Stimulated activated CD4-positive, alpha-beta T cell treated with anti-CD3 and anti-CD28 coated beads, Interleukin-2, amount 100 ng/mL, for 24 hours (primary cell): ENCODE data around the gene FBN3.
"Not testable (repeated sequence)": the region's sequence is repeated elsewhere in the genome, so short reads cannot be mapped to it uniquely, and the experiment has no call there.

Experiments used
- DNase-seq, 2 donors: peaks; one replicate each; pipeline ENCODE4 v3.0.0-alpha.2; 2020

FBN3 gene

DNA sequence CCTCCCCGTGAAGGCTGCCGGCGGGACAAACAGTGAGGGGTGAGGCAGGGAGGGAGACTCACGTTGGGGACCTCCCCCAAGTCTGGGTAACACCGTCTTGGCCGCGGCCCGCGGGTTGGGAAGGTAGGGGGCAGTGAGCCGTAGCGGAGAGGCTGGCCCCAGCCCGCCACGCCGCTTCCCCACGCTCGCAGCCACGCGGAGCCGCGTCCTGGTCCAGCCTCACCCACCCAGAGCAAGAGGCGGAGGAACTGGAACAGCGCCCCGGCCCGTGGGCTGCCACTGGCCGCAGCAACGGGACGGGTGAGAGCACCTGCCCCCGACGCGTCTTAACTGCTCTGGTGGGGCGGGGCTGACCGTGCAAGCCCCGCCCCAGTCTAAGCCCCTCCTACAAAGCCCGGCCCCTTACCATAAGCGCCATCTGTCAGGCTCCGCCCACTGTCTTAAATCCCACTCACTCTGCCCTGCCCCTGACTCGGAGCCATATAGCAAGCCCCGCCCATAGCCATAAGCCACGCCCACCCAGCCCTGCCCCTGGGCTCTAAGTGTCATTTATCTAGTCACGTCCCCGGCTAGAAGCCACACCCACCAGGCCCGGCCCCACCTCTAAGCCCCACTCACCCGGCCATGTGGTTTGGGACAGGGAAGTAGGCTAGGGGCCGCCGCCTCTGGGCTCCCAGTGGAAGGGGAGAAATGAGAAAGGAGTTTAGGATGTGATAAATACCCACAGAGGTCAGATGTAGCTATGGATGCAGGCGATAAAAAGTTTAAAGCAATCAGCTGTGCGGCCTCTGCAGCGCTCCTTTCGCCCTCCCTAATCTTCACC is 98.9 kb downstream of the FBN3 start:
- DNase-seq, result peak; percentile 90 to 94

DNA sequence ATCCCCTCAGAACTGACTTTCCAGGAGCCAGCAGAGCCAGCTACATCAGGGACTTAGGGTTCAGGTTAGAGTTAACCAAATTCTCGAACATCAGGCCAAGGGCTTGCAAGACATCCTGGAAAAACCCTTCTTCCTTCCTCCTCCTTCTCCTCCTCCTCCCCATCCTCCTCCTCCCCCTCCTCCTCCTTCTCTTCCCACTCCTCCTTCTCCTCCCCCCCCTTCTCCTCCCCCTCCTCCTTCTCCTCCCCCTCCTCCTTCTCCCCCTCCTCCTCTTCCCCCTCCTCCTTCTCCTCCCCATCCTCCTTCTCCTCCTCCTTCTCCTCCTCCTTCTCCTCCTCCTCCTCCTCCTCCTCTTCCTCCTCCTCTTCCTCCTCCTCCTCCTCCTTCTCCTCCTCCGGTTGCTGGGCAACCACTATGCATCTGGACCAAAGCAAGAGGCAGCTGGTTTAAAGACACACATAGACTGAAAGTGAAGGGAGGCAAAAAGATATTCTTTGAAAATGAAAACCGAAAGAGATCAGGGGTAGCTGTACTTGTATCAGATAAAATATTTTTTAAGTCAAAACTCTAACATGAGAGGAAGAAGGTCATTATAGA is 102.7 kb downstream of the FBN3 start:
- no peak for DNase-seq

DNA sequence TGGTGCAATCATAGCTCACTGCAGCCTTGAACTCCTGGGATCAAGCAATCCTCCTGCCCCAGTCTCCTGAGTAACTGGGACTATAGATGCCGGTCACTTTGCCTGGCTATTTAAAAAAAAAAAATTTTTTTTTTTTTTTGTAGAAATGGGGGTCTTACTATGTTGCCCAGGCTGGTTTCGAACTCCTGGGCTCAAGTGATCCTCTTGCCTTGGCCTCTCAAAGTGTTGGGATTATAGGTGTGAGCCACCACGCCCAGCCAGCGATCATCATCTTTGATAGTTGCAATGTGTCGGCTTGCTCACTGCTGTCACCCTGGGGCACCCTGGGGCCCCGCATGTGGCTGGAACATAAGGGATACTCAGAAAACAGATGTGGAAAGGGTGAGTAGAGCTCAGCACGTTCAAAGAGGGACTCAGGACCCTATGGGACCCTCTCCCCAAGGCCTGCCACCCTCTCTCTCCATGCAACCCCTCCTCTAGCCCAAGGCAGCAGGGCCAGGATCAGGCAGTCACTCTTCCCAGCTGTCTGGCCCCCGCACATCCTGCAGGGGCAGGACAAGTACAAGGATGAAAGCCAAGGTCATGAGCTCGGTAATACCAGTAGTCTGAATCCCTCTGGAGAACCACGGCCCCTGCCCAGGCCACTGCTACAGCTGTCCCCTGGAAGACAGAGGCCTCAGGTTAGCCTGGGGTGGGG is 103.4 kb downstream of the FBN3 start:
- no peak for DNase-seq

DNA sequence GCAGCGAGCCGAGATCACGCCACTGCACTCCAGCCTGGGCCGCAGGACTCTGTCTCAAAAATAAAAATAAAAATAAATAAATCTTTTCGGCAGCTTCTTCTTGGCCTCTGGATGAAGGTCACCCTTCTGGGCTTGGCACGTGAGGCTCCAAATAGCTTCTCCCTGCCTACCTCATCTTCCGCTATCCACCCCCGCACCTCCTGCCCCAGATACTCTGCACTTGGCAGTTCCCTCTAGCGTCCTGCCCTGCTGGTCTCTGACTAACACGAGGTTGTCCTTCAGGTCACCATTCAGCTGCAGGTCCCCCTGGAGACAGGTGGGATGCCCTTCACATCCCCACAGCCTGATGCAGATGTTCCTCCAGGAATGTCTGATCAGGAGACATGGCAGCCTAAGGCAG is 105.4 kb downstream of the FBN3 start:
- DNase-seq, result no peak

GRCh38 chr19:8042900-8043299 is 106.5 kb downstream of the FBN3 start:
- no peak for DNase-seq

- no peak for DNase-seq
Measured at GRCh38 chr19:8041531-8041931, 107.9 kb downstream of the FBN3 start.

- DNase-seq, result no peak
Measured at GRCh38 chr19:8039231-8039630, 110.2 kb downstream of the FBN3 start.

DNA sequence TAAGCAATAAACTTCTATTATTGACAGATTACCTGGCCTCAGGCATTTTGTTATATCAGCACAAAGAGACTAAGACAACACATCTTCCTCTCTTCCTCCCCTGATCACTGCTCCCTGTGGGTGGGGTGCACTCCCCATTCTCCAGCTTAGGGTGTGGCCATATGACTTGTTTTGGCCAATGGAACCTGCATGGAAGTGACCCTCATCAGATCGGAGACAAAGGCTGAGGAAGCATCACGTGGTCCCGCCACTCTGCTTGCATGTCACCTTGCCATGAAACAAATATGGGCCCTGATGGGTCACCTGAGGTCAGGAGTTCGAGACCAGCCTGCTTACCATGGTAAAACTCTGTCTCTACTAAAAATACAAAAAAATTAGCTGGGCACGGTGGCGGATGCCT is 110.6 kb downstream of the FBN3 start:
- no peak for DNase-seq

GRCh38 chr19:8036434-8037099 is 112.8 kb downstream of the FBN3 start:
- no peak for DNase-seq

DNA sequence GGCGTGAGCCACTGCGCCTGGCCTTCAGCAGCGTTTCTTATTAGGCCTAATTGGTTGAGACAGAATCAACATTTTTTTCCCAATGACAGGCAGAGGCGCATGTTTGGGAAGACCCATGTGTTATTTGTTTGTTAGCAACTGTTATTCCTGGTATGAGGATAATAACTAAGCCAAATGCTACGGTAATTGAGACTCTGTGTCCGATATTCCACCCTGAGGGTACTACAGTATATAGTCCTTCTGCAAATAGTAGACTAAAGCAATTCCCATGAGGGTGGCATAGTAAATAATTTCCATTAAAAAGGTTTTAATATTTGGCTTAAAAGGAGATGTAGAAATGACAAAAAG is 115.2 kb downstream of the FBN3 start:
- DNase-seq, result no peak

DNA sequence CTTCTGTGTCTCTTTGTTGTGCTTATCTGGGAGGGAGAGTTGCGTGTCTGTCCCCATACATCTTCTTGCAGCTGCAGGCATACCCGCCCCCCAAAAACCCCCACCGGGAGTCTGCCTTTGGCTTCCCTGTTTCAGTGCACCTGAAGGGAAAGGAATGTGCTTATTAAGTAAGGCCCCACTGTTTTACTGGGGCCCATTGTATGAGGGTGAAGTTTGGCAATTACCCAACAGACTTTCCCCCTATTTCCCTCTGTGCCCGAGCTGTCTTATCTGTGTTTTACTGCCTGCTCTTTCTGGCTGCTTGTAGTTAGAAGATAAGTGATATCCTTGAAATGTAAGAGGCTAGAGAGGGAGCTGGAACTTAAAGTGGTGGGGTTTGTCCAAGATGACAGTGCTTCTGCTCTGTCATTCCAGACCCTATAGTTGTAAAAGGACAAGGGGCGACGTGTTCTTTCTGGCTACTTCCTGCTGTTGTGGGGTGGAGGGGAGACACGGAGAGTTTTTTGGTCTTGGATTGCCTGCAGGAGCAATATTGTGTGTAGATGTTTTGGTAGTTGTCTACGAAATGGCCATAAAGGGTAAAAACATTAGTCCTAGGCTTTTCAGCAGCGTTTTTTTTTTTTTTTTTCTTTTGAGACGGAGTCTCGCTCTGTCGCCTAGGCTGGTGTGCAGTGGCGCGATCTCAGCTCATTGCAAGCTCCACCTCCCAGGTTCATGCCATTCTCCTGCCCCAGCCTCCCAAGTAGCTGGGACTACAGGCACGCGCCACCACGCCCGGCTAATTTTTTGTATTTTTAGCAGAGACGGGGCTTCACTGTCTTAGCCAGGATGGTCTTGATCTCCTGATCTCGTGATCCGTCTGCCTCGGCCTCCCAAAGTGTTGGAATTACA is 115.9 kb downstream of the FBN3 start:
- not testable (repeated sequence) for DNase-seq

GRCh38 chr19:8030960-8031359 is 118.4 kb downstream of the FBN3 start:
- no peak for DNase-seq

DNA sequence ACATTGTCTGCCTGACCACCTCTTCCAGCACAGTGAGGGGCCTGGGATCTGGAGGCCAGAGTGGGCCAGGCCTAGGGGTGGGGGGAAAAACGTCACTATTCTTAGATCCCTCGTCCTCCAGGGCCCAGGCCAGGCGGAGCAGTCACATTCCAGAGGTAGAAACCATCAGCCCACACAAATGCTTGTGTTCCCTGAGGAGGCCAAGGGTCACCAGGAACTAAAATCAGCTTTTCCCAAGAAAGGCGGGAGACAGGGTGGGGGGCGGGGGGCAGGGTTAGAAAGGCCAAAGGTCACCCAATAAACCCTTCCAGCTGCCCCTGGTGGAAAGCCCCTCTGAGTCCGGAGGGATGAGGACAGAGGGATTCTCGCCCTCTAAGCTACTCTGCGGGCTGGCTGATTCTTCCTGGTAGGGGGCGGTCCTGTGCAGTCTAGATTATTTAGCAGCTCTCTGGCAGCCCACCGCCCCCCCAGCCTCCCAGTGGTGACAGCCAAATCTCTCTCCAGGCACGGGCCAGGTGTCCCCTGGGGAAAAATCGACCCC is 120.4 kb downstream of the FBN3 start:
- no peak for DNase-seq

GRCh38 chr19:8025316-8025715 is 124.1 kb downstream of the FBN3 start:
- no peak for DNase-seq

DNA sequence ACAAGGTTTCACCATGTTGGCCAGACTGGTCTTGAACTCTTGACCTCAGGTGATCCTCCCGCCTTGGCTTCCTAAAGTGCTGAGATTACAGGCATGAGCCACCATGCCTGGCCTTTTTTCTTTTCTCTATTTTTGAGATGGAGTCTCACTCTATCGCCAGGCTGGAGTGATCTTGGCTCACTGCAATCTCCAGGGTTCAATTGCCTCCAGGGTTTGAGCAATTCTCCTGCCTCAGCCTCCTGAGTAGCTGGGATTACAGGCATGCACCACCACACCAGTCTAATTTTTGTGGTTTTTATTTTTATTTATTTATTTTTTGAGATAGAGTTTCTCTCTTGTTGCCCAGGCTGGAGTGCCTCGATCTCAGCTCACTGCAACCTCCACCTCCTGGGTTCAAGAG is 125.1 kb downstream of the FBN3 start:
- DNase-seq, result not testable (repeated sequence)

DNA sequence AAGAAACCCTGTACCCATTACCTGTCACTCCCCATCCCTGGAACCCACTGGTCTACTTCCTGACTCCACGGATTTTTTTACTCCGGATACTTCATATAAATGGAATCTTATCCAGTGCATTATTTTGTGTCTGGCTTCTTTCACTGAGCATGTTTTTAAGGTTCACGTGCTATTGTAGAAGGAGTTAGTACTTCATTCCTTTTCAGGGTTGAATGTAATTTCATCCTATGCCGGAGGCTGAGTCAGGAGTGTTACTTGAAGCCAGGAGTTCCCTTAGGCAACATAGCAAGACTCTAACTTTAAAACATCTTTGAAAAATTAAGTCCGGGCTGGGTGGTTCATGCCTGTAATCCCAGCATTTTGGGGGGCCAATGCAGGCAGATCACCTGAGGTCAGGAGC is 126.0 kb downstream of the FBN3 start:
- DNase-seq, result no peak

DNA sequence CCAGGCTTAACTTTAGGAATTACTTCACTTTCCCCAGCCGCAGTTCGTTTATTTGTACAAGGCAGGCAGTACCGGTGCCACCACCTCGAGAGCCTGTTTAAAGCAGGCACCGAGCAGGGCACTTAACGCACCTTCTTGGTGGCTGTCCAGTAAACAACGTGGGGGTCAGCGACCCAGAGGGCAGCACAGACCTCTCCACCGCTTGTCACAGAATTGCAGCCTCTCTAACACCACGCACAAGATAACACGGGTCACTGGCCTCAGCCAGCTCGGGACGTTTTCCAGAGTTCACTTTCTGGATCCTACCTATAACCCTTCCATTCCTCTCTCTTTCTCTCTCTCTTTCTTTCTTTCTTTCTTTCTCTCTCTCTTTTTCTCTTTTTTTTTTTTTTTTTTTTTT is 127.1 kb downstream of the FBN3 start:
- no peak for DNase-seq

GRCh38 chr19:8021374-8021773 is 128.0 kb downstream of the FBN3 start:
- no peak for DNase-seq

GRCh38 chr19:8020681-8021080 is 128.7 kb downstream of the FBN3 start:
- DNase-seq, result no peak

- peak; percentile 24 to 32 for DNase-seq
Measured at GRCh38 chr19:8017808-8018207, 131.6 kb downstream of the FBN3 start.
